BLaER1 treated with 17β-estradiol and CSF1 and Interleukin-3, amounts not matched to agents 10 nM and 100 nM (cell line): ENCODE measurements around the gene MCOLN1.

Experiments
- H3K27ac ChIP-seq, 11 experiments: shearing (Covaris generic); formaldehyde crosslinking; 2 replicates each; pipeline ENCODE4 v1.8.1; 2022
- H3K27me3 ChIP-seq, 11 experiments: shearing (Covaris generic); formaldehyde crosslinking; 2 replicates each; pipeline ENCODE4 v1.8.1; 2022
- H3K36me3 ChIP-seq, 11 experiments: shearing (Covaris generic); formaldehyde crosslinking; 2 replicates each; pipeline ENCODE4 v1.8.1; 2022
- H3K4me1 ChIP-seq, 10 experiments: shearing (Covaris generic); formaldehyde crosslinking; 2 replicates each; pipeline ENCODE4 v1.8.1; 2022
- H3K4me2 ChIP-seq, 11 experiments: shearing (Covaris generic); formaldehyde crosslinking; 2 replicates each; pipeline ENCODE4 v1.8.1; 2022
- H3K4me3 ChIP-seq, 10 experiments: shearing (Covaris generic); formaldehyde crosslinking; 2 replicates each; pipeline ENCODE4 v1.8.1; 2022
- H3K9ac ChIP-seq, 11 experiments: shearing (Covaris generic); formaldehyde crosslinking; 2 replicates each; pipeline ENCODE4 v1.8.1; 2022
- H3K9me3 ChIP-seq, 11 experiments: shearing (Covaris generic); formaldehyde crosslinking; replicated peaks in 1 of 11; 2 replicates each; pipeline ENCODE4 v1.8.1; 2022
- H4K20me1 ChIP-seq, 11 experiments: shearing (Covaris generic); formaldehyde crosslinking; 2 replicates each; pipeline ENCODE4 v1.8.1; 2022
- Cebpa-rat ChIP-seq, 11 experiments: shearing (Covaris generic); IDR thresholded peaks; 2 replicates each; pipeline ENCODE4 v1.8.1; 2022

Gene MCOLN1

DNA sequence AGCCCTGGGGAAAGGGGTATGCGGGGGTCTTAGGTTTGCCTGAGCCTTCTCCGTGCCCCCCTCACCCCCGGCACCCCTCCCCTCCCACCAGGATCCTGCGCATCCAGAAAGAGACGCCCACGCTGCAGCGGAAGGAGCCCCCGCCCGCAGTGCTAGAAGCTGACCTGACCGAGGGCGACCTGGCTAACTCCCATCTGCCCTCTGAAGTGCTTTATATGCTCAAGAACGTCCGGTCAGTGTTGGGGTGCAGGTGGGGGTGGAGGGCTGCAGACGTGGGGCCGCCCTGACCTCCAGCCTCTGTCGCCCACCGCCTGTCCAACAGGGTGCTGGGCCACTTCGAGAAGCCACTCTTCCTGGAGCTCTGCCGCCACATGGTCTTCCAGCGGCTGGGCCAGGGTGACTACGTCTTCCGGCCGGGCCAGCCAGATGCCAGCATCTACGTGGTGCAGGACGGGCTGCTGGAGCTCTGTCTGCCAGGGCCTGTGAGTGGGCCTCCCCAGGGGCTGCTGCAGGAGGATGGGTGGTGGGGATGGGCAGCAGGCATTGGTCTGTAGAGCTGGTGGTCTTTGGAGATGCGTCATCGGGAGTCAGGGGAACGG, 17.5 kb downstream of the MCOLN1 start:
- TF ChIP-seq Cebpa-rat (IDR thresholded peaks at IDR 0.05) = no peak
- Histone ChIP-seq H3K9me3 (no peaks in the 10 kb centered on the region), H3K27ac (peak overlapping the region in 2 of 11 experiments; percentile 51 to 67; a peak in 3 of 22 replicates), H3K4me2 (peak overlapping the region in 10 of 11 experiments; percentile 61 to 89 (median 80); a peak in 19 of 22 replicates), H3K9ac (peak overlapping the region in 4 of 11 experiments; percentile 9 to 49 (median 44); a peak in 3 of 22 replicates), H3K36me3 (peaks cover 32 to 60% (median 44%) of the 10 kb centered on the region in 11 experiments), H4K20me1 (peaks cover 0 to 9% (median 0%) of the 10 kb centered on the region in 11 experiments; a peak in 2 of 22 replicates), H3K27me3 (no peaks in the 10 kb centered on the region), H3K4me1 (peaks cover 35 to 79% (median 60%) of the 10 kb centered on the region in 10 experiments), H3K4me3 (0 out of 20 replicates have a peak overlapping the region, but pooled peaks of 1 of the 10 experiments have one; percentile 31)

GRCh38 chr19:7540761-7541474, 18.5 kb downstream of the MCOLN1 start:
- H3K4me2 ChIP-seq = peak overlapping the region; percentile 61 to 89 (median 80)
- no peak for TF ChIP-seq Cebpa-rat (IDR thresholded peaks at IDR 0.05)
- H3K27ac ChIP-seq = peak overlapping the region in 6 of 11 experiments; percentile 24 to 67 (median 43); a peak in 9 of 22 replicates
- H4K20me1 ChIP-seq = peaks cover 0 to 9% (median 0%) of the 10 kb centered on the region in 11 experiments; a peak in 2 of 22 replicates
- H3K9me3 ChIP-seq = no peaks in the 10 kb centered on the region
- peak overlapping the region in 2 of 10 experiments; percentile 31 to 51; a peak in 5 of 20 replicates for H3K4me3 ChIP-seq
- H3K36me3 ChIP-seq = peaks cover 32 to 60% (median 44%) of the 10 kb centered on the region in 11 experiments
- H3K4me1 ChIP-seq = peaks cover 44 to 89% (median 69%) of the 10 kb centered on the region in 10 experiments
- H3K27me3 ChIP-seq = no peaks in the 10 kb centered on the region
- peak overlapping the region; percentile 5 to 50 (median 41); a peak in 11 of 22 replicates for H3K9ac ChIP-seq

- no peak for TF ChIP-seq Cebpa-rat (IDR thresholded peaks at IDR 0.05)
- peaks cover 0 to 9% (median 0%) of the 10 kb centered on the region in 11 experiments; a peak in 2 of 22 replicates for H4K20me1 ChIP-seq
- 0 out of 20 replicates have a peak overlapping the region, but pooled peaks of 2 of the 10 experiments have one; percentile 15 to 31 for H3K4me3 ChIP-seq
- no peaks in the 10 kb centered on the region for H3K27me3 ChIP-seq
- H3K9me3 ChIP-seq = no peaks in the 10 kb centered on the region
- H3K36me3 ChIP-seq = peaks cover 36 to 61% (median 49%) of the 10 kb centered on the region in 11 experiments
- H3K9ac ChIP-seq = peak overlapping the region in 6 of 11 experiments; percentile 5 to 49 (median 24); a peak in 3 of 22 replicates
- H3K27ac ChIP-seq = peak overlapping the region in 3 of 11 experiments; percentile 38 to 48 (median 46); a peak in 3 of 22 replicates
- H3K4me2 ChIP-seq = peak overlapping the region; percentile 61 to 89 (median 80)
- peaks cover 40 to 90% (median 69%) of the 10 kb centered on the region in 10 experiments for H3K4me1 ChIP-seq
These were observed 19.0 kb downstream of the MCOLN1 start for GRCh38 chr19:7541475-7541824.

DNA sequence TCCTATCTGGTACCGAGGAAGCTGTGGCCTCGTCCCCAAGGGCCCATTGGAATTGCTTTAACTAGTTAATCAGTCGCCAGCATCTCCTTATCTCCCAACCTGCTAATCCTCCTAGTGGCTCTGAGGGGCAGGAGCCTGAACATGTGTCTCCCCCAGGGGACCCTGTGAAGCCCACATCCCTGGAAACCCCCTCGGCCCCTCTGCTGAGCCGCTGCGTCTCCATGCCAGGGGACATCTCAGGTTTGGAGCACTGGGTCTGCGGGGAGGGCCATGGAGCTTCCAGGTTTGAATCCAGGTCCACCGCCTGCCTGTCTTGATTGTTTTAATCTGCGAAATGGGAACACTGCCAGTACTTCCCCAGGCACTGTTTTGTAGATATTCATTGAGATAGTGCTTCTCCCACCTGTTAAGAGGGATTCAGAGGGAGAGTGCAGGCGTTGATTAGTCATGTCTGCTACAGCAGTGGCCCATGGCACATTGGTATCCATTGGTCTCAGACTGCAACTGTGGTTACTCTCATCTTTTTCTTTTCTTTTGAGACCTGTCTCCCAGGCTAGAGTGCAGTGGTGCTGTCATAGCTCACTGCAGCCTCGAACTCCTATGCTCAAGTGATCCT, 19.5 kb downstream of the MCOLN1 start:
- peak overlapping the region in 3 of 11 experiments; percentile 38 to 48 (median 46); a peak in 3 of 22 replicates for H3K27ac ChIP-seq

DNA sequence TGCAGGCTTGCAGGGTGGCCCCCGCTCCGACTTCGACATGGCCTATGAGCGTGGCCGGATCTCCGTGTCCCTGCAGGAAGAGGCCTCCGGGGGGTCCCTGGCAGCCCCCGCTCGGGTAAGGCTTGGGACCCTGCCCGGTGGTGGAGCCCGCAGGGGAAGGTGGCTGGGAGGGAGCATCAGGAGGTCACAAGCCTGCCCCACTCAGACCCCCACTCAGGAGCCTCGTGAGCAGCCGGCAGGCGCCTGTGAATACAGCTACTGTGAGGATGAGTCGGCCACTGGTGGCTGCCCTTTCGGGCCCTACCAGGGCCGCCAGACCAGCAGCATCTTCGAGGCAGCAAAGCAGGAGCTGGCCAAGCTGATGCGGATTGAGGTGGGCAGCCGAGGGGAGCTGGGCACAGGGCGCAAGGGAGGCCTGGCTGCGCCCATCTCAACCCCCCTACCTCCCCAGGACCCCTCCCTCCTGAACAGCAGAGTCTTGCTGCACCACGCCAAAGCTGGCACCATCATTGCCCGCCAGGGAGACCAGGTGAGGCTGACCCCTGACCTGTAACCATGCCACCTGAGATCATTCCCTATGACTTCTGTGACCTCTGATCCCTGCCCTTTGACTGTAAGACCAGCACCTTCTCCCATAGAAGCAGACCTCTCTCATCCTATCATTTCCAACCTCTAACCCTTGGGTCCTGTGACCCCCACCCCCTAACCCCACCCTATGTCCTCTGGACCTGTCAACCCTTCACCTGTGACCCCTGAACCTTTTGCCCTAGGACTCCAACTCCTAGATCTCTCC, 20.3 kb downstream of the MCOLN1 start:
- no peak for TF ChIP-seq Cebpa-rat (IDR thresholded peaks at IDR 0.05)
- H3K9ac ChIP-seq = no peak overlapping the region
- peak overlapping the region in 4 of 11 experiments; percentile 64 to 80 (median 77); a peak in 7 of 22 replicates for H3K27ac ChIP-seq
- H3K9me3 ChIP-seq = no peaks in the 10 kb centered on the region
- peak overlapping the region in 5 of 11 experiments; percentile 78 to 93 (median 84); a peak in 8 of 22 replicates for H3K4me2 ChIP-seq
- peaks cover 0 to 9% (median 0%) of the 10 kb centered on the region in 11 experiments; a peak in 2 of 22 replicates for H4K20me1 ChIP-seq
- no peaks in the 10 kb centered on the region for H3K27me3 ChIP-seq
- H3K4me3 ChIP-seq = no peak overlapping the region
- H3K4me1 ChIP-seq = peaks cover 35 to 83% (median 60%) of the 10 kb centered on the region in 10 experiments
- H3K36me3 ChIP-seq = peaks cover 37 to 60% (median 47%) of the 10 kb centered on the region in 11 experiments

More for the DNA sequence above, 19.5 kb downstream of the MCOLN1 start:
- peak overlapping the region in 5 of 11 experiments; percentile 5 to 49 (median 19); a peak in 3 of 22 replicates for H3K9ac ChIP-seq
- H4K20me1 ChIP-seq = peaks cover 0 to 9% (median 0%) of the 10 kb centered on the region in 11 experiments; a peak in 2 of 22 replicates
- H3K4me1 ChIP-seq = peaks cover 35 to 90% (median 66%) of the 10 kb centered on the region in 10 experiments
- H3K4me3 ChIP-seq = no peak overlapping the region
- peak overlapping the region; percentile 61 to 89 (median 80) for H3K4me2 ChIP-seq
- TF ChIP-seq Cebpa-rat (IDR thresholded peaks at IDR 0.05) = no peak
- peaks cover 37 to 62% (median 51%) of the 10 kb centered on the region in 11 experiments for H3K36me3 ChIP-seq
- no peaks in the 10 kb centered on the region for H3K9me3 ChIP-seq
- no peaks in the 10 kb centered on the region for H3K27me3 ChIP-seq

GRCh38 chr19:7544626-7545025, 22.2 kb downstream of the MCOLN1 start:
- H3K27ac ChIP-seq = peak overlapping the region in 9 of 11 experiments; percentile 2 to 80 (median 68); a peak in 15 of 22 replicates
- TF ChIP-seq Cebpa-rat (IDR thresholded peaks at IDR 0.05) = no peak
- H4K20me1 ChIP-seq = peaks cover 0 to 9% (median 0%) of the 10 kb centered on the region in 11 experiments; a peak in 2 of 22 replicates
- no peaks in the 10 kb centered on the region for H3K27me3 ChIP-seq
- H3K9ac ChIP-seq = peak overlapping the region in 10 of 11 experiments; percentile 29 to 71 (median 48); a peak in 15 of 22 replicates
- peaks cover 24 to 45% (median 33%) of the 10 kb centered on the region in 11 experiments for H3K36me3 ChIP-seq
- H3K4me3 ChIP-seq = peak overlapping the region in 2 of 10 experiments; percentile 18 to 28; a peak in 2 of 20 replicates
- peak overlapping the region; percentile 58 to 94 (median 78) for H3K4me2 ChIP-seq
- H3K4me1 ChIP-seq = peaks cover 35 to 77% (median 60%) of the 10 kb centered on the region in 10 experiments
- no peaks in the 10 kb centered on the region for H3K9me3 ChIP-seq

DNA sequence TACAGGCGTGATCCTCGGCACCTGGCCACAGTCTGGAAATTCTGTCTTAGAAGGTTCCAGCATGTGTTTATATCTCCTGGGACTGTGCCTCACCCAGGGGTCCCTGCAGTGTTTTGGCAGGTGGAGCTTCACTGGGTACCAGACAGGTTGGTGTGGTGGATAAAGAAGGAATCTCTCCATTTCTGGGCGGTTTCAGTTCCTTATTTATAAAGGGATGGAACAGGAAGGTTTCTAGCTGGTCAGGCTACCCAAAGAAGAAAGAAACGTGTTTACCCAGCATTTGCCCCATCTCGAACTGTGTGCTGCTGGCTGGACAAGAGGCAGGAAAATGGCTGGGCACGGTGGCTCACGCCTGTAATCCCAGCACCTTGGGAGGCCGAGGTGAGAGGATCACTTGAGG, 22.9 kb downstream of the MCOLN1 start:
- peak overlapping the region in 7 of 11 experiments; percentile 29 to 71 (median 56); a peak in 10 of 22 replicates for H3K9ac ChIP-seq
- no peaks in the 10 kb centered on the region for H3K27me3 ChIP-seq
- TF ChIP-seq Cebpa-rat (IDR thresholded peaks at IDR 0.05) = no peak
- H3K36me3 ChIP-seq = peaks cover 25 to 45% (median 36%) of the 10 kb centered on the region in 11 experiments
- H3K27ac ChIP-seq = peak overlapping the region in 7 of 11 experiments; percentile 29 to 80 (median 69); a peak in 12 of 22 replicates
- H4K20me1 ChIP-seq = peaks cover 0 to 5% (median 0%) of the 10 kb centered on the region in 11 experiments; a peak in 2 of 22 replicates
- H3K9me3 ChIP-seq = no peaks in the 10 kb centered on the region
- peak overlapping the region; percentile 58 to 94 (median 78) for H3K4me2 ChIP-seq
- 0 out of 20 replicates have a peak overlapping the region, but pooled peaks of 1 of the 10 experiments have one; percentile 18 for H3K4me3 ChIP-seq
- H3K4me1 ChIP-seq = peaks cover 34 to 73% (median 56%) of the 10 kb centered on the region in 10 experiments
